ENCODE data around the gene LPIN3.

The LPIN3 gene

GRCh38 chr20:41320976-41321375 lies 19.6 kb upstream of the LPIN3 start:
- TF ChIP-seq CTCF (IDR thresholded peaks at IDR 0.05; ENCODE audit: low read length) (no peak), EZH2 (optimal IDR thresholded peaks at IDR 0.05; ENCODE audit: low read depth, low read length) (no peak), EZH2phosphoT487 (IDR thresholded peaks at IDR 0.05; ENCODE audit: low read length) (no peak)
- H2AFZ ChIP-seq (ENCODE audit: low read length): no peak overlapping the region
- no peaks in the 10 kb centered on the region for H3K9me3 ChIP-seq (replicated peaks; ENCODE audit: insufficient read depth, low read length)
- H3K9ac ChIP-seq (ENCODE audit: low read length): no peak overlapping the region
- no peaks in the 10 kb centered on the region for H3K36me3 ChIP-seq (replicated peaks; ENCODE audit: insufficient read depth, low read length)
- peaks cover 11% of the 10 kb centered on the region for H3K79me2 ChIP-seq (ENCODE audit: low read length)
- no peaks in the 10 kb centered on the region for H3K27me3 ChIP-seq (replicated peaks; ENCODE audit: insufficient read depth, low read length)
- H4K20me1 ChIP-seq (ENCODE audit: insufficient read depth, low read length): no peaks in the 10 kb centered on the region
- no peaks in the 10 kb centered on the region for H3K9me2 ChIP-seq (replicated peaks; ENCODE audit: insufficient read depth, low read length)
- H3F3A ChIP-seq (ENCODE audit: insufficient read depth, low read length): no peaks in the 10 kb centered on the region
- peaks cover 11% of the 10 kb centered on the region; the same call in 1 of the 2 replicates for H3K4me1 ChIP-seq (ENCODE audit: low read length)
- DNase-seq: no peak
- H3K4me2 ChIP-seq (ENCODE audit: low read depth, low read length): no peak overlapping the region
- H3K27ac ChIP-seq (ENCODE audit: low read length): no peak overlapping the region
- no peak overlapping the region for H3K4me3 ChIP-seq (ENCODE audit: low read length)

GRCh38 chr20:41327178-41327577 lies 13.4 kb upstream of the LPIN3 start:
- Histone ChIP-seq H2AFZ (ENCODE audit: low read length) (no peak overlapping the region), H3K79me2 (ENCODE audit: low read length) (no peaks in the 10 kb centered on the region), H3K9me2 (replicated peaks; ENCODE audit: insufficient read depth, low read length) (no peaks in the 10 kb centered on the region), H3K27me3 (replicated peaks; ENCODE audit: insufficient read depth, low read length) (no peaks in the 10 kb centered on the region), H3K4me2 (ENCODE audit: low read depth, low read length) (no peak overlapping the region), H3K9ac (ENCODE audit: low read length) (no peak overlapping the region), H3K4me1 (ENCODE audit: low read length) (peaks cover 11% of the 10 kb centered on the region), H4K20me1 (ENCODE audit: insufficient read depth, low read length) (no peaks in the 10 kb centered on the region), H3K9me3 (replicated peaks; ENCODE audit: insufficient read depth, low read length) (no peaks in the 10 kb centered on the region), H3K4me3 (ENCODE audit: low read length) (no peak overlapping the region), H3K27ac (ENCODE audit: low read length) (no peak overlapping the region), H3K36me3 (replicated peaks; ENCODE audit: insufficient read depth, low read length) (no peaks in the 10 kb centered on the region), H3F3A (ENCODE audit: insufficient read depth, low read length) (no peaks in the 10 kb centered on the region)
- no peak for TF ChIP-seq CTCF (IDR thresholded peaks at IDR 0.05; ENCODE audit: low read length)
- no peak for TF ChIP-seq EZH2phosphoT487 (IDR thresholded peaks at IDR 0.05; ENCODE audit: low read length)
- TF ChIP-seq EZH2 (optimal IDR thresholded peaks at IDR 0.05; ENCODE audit: low read depth, low read length): no peak
- no peak for DNase-seq

GRCh38 chr20:41329435-41330342 lies 10.9 kb upstream of the LPIN3 start:
- Histone ChIP-seq H3F3A (ENCODE audit: insufficient read depth, low read length) (no peaks in the 10 kb centered on the region), H3K4me3 (ENCODE audit: low read length) (no peak overlapping the region), H2AFZ (ENCODE audit: low read length) (peak overlapping the region; percentile 82), H3K79me2 (ENCODE audit: low read length) (no peaks in the 10 kb centered on the region), H3K9me3 (replicated peaks; ENCODE audit: insufficient read depth, low read length) (no peaks in the 10 kb centered on the region), H3K4me1 (ENCODE audit: low read length) (peaks cover 11% of the 10 kb centered on the region), H3K27me3 (replicated peaks; ENCODE audit: insufficient read depth, low read length) (no peaks in the 10 kb centered on the region), H3K9ac (ENCODE audit: low read length) (no peak overlapping the region), H3K9me2 (replicated peaks; ENCODE audit: insufficient read depth, low read length) (no peaks in the 10 kb centered on the region), H3K36me3 (replicated peaks; ENCODE audit: insufficient read depth, low read length) (no peaks in the 10 kb centered on the region), H3K27ac (ENCODE audit: low read length) (peak overlapping the region; percentile 26; the same call in 1 of the 2 replicates), H3K4me2 (ENCODE audit: low read depth, low read length) (peak overlapping the region; percentile 55), H4K20me1 (ENCODE audit: insufficient read depth, low read length) (no peaks in the 10 kb centered on the region)
- no peak for TF ChIP-seq EZH2phosphoT487 (IDR thresholded peaks at IDR 0.05; ENCODE audit: low read length)
- TF ChIP-seq EZH2 (optimal IDR thresholded peaks at IDR 0.05; ENCODE audit: low read depth, low read length): no peak
- no peak for TF ChIP-seq CTCF (IDR thresholded peaks at IDR 0.05; ENCODE audit: low read length)
- peak; percentile 68 for DNase-seq
